ENCODE results near the gene BORCS5.

BORCS5 gene

GRCh38 chr12:12513416-12514006, 156.6 kb downstream of the BORCS5 start:
- no peak for DNase-seq (ENCODE audit: low read depth in 2 of 2)

- DNase-seq (ENCODE audit: low read depth in 2 of 2) = no peak
Measured at GRCh38 chr12:12518464-12518845, 161.6 kb downstream of the BORCS5 start.

GRCh38 chr12:12518919-12519318, 162.0 kb downstream of the BORCS5 start:
- no peak for DNase-seq (ENCODE audit: low read depth in 2 of 2)

All from stimulated activated CD4-positive, alpha-beta T cell treated with anti-CD3 and anti-CD28 coated beads, Interleukin-4, amount 100 ng/mL, for 48 hours (primary cell).